ENCODE results near the gene TECTB.

- TF ChIP-seq CTCF (conservative IDR thresholded peaks at IDR 0.05) (no peak), ZFX (IDR thresholded peaks at IDR 0.05) (no peak)
Measured at GRCh38 chr10:112332022-112332421, 48.8 kb downstream of the TECTB start.

All from C4-2B (cell line).